NCI-H345 treated with DMSO at 0.1 percent for 48 hours (cell line): ENCODE results near the gene SMPD3.
"Not testable (repeated sequence)": the region's sequence is repeated elsewhere in the genome, so short reads cannot be mapped to it uniquely, and the experiment has no call there.

Experiments
- DNase-seq: peaks from one replicate; lab custom pipeline; 2025; ENCODE audit not compliant: unreplicated experiment; lab: John Stamatoyannopoulos, UW

SMPD3 gene

GRCh38 chr16:68448360-68448970 is at the start of gene SMPD3:
SMPD3 (minus strand) TSS chr16:68448508; CDS start chr16:68372181, 76,327 bp downstream.
- DNase-seq, result peak; percentile 91

- no peak for DNase-seq
Measured at GRCh38 chr16:68496689-68497088, 48.4 kb upstream of the SMPD3 start.

GRCh38 chr16:68494261-68494660 is 46.0 kb upstream of the SMPD3 start:
- not testable (repeated sequence) for DNase-seq

GRCh38 chr16:68493412-68494070 is 45.2 kb upstream of the SMPD3 start:
- no peak for DNase-seq

- DNase-seq, result no peak
Measured at GRCh38 chr16:68492543-68493411, 44.5 kb upstream of the SMPD3 start.

- no peak for DNase-seq
Measured at GRCh38 chr16:68492151-68492542, 43.8 kb upstream of the SMPD3 start.

- no peak for DNase-seq
Measured at GRCh38 chr16:68491576-68491950, 43.3 kb upstream of the SMPD3 start.

GRCh38 chr16:68490829-68491575 is 42.7 kb upstream of the SMPD3 start:
- DNase-seq, result no peak

- DNase-seq, result no peak
Measured at GRCh38 chr16:68490358-68490757, 42.0 kb upstream of the SMPD3 start.

GRCh38 chr16:68488554-68488953 is 40.2 kb upstream of the SMPD3 start:
- no peak for DNase-seq

- DNase-seq, result no peak
Measured at GRCh38 chr16:68487669-68488068, 39.4 kb upstream of the SMPD3 start.

GRCh38 chr16:68487203-68487514 is 38.9 kb upstream of the SMPD3 start:
- no peak for DNase-seq

GRCh38 chr16:68486502-68487202 is 38.3 kb upstream of the SMPD3 start:
- DNase-seq, result no peak

- no peak for DNase-seq
Measured at GRCh38 chr16:68481636-68482035, 33.3 kb upstream of the SMPD3 start.

GRCh38 chr16:68480084-68480995 is 32.0 kb upstream of the SMPD3 start:
- DNase-seq, result no peak

- DNase-seq, result no peak
Measured at GRCh38 chr16:68479271-68479670, 31.0 kb upstream of the SMPD3 start.

GRCh38 chr16:68478526-68479250 is 30.4 kb upstream of the SMPD3 start:
- no peak for DNase-seq

- no peak for DNase-seq
Measured at GRCh38 chr16:68475071-68475470, 26.8 kb upstream of the SMPD3 start.
